ENCODE data around the gene SLC2A10.

Gene SLC2A10

DNA sequence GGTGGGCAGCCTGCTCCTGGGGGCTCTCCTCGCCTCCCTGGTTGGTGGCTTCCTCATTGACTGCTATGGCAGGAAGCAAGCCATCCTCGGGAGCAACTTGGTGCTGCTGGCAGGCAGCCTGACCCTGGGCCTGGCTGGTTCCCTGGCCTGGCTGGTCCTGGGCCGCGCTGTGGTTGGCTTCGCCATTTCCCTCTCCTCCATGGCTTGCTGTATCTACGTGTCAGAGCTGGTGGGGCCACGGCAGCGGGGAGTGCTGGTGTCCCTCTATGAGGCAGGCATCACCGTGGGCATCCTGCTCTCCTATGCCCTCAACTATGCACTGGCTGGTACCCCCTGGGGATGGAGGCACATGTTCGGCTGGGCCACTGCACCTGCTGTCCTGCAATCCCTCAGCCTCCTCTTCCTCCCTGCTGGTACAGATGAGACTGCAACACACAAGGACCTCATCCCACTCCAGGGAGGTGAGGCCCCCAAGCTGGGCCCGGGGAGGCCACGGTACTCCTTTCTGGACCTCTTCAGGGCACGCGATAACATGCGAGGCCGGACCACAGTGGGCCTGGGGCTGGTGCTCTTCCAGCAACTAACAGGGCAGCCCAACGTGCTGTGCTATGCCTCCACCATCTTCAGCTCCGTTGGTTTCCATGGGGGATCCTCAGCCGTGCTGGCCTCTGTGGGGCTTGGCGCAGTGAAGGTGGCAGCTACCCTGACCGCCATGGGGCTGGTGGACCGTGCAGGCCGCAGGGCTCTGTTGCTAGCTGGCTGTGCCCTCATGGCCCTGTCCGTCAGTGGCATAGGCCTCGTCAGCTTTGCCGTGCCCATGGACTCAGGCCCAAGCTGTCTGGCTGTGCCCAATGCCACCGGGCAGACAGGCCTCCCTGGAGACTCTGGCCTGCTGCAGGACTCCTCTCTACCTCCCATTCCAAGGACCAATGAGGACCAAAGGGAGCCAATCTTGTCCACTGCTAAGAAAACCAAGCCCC, 16.0 kb downstream of the SLC2A10 start:
- Histone ChIP-seq H3K4me3 (ENCODE audit: insufficient read depth, low read depth, low read length, poor library complexity, severe bottlenecking) (no peak overlapping the region), H3K27me3 (replicated peaks; ENCODE audit: control insufficient read depth, insufficient read depth, low read length, poor library complexity, severe bottlenecking) (no peaks in the 10 kb centered on the region), H3K36me3 (ENCODE audit: control insufficient read depth, insufficient read depth, low read length) (no peaks in the 10 kb centered on the region), H3K27ac (ENCODE audit: insufficient read depth, low read length, poor library complexity, severe bottlenecking) (no peak overlapping the region), H3K9me3 (ENCODE audit: control insufficient read depth, low read length) (no peaks in the 10 kb centered on the region), H3K4me1 (ENCODE audit: control insufficient read depth, insufficient read depth, low read length, poor library complexity, severe bottlenecking) (no peaks in the 10 kb centered on the region)
- no peak for DNase-seq

DNA sequence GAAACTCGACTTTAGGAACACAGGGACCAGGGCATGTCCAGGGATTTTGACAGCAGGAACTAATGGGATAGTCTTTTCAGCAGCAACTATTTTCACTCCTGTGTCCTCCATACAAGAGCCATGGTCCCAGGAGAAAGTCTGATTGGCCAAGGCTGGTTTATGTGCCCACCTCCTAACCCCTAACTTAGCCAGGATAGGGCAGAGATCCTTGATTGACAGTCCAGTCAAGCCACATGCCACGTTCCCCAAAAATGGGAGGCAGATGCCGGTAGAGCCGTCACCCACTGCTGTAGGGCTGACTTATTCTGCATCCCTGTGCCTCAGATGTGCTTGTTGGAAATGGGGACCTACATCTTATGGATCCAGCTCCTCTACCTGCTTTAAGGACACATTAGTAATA, 22.3 kb downstream of the SLC2A10 start:
- Histone ChIP-seq H3K4me3 (ENCODE audit: insufficient read depth, low read depth, low read length, poor library complexity, severe bottlenecking) (no peak overlapping the region), H3K36me3 (ENCODE audit: control insufficient read depth, insufficient read depth, low read length) (no peaks in the 10 kb centered on the region), H3K27me3 (replicated peaks; ENCODE audit: control insufficient read depth, insufficient read depth, low read length, poor library complexity, severe bottlenecking) (no peaks in the 10 kb centered on the region), H3K4me1 (ENCODE audit: control insufficient read depth, insufficient read depth, low read length, poor library complexity, severe bottlenecking) (no peaks in the 10 kb centered on the region), H3K27ac (ENCODE audit: insufficient read depth, low read length, poor library complexity, severe bottlenecking) (no peak overlapping the region), H3K9me3 (ENCODE audit: control insufficient read depth, low read length) (no peaks in the 10 kb centered on the region)
- no peak for DNase-seq

DNA sequence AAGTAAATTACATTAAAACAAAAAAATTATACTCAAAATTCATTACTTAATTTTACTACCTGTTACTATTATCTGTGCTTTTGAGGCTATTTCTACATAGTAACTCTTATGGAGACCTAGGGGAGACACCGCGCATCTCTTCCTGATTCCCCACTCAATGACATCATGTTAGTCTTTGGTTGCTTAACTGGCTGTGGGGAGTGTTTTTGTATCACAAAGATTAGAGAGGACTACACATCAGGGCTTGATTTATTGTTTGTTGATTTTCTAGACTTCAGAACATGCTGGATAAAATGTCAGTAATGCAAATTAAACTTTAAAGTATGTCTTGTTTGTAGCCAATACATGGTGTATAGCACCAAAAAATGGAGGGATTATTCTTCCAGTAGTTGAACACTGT, 26.0 kb downstream of the SLC2A10 start:
- peaks cover 3% of the 10 kb centered on the region for H3K27me3 ChIP-seq (replicated peaks; ENCODE audit: control insufficient read depth, insufficient read depth, low read length, poor library complexity, severe bottlenecking)
- H3K36me3 ChIP-seq (ENCODE audit: control insufficient read depth, insufficient read depth, low read length): no peaks in the 10 kb centered on the region
- no peak for DNase-seq
- H3K9me3 ChIP-seq (ENCODE audit: control insufficient read depth, low read length): no peaks in the 10 kb centered on the region
- no peaks in the 10 kb centered on the region for H3K4me1 ChIP-seq (ENCODE audit: control insufficient read depth, insufficient read depth, low read length, poor library complexity, severe bottlenecking)
- H3K4me3 ChIP-seq (ENCODE audit: insufficient read depth, low read depth, low read length, poor library complexity, severe bottlenecking): no peak overlapping the region
- no peak overlapping the region for H3K27ac ChIP-seq (ENCODE audit: insufficient read depth, low read length, poor library complexity, severe bottlenecking)

DNA sequence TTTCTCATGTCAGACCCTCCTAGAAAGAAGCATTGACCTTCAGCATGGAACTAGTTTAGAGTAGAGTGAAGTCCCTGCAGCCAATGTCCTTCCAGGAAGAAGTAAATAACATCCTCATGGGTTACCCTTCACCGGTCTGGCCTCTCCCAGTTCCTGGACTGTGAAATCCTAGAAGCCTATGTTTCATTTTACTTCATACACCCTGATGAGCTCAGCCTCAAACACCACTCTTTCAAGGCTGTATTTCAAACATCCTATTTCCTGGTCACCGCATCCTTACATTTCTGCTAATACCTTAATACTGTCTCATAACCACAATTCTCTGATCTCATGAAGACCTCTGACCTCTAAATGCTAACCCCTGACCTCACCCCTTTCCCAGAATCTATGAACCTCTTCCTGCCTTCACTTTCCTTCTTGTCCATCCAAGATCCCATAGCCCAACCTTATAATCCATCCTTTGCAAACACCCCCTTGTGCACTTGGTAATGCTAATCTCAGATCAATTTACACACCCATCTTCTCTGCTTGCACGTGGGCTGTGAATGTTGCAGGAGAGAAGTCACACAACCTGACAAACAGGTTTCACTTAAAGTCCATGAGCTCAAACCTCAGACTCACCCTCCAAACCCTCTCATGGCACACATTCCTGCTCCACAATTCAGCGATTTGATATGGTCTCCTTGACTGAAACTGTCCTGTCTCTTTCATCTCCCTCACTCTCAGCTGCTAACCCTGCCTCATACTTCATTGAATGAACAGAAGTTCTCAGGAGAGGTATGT, 30.2 kb downstream of the SLC2A10 start:
- no peak overlapping the region for H3K4me3 ChIP-seq (ENCODE audit: insufficient read depth, low read depth, low read length, poor library complexity, severe bottlenecking)

DNA sequence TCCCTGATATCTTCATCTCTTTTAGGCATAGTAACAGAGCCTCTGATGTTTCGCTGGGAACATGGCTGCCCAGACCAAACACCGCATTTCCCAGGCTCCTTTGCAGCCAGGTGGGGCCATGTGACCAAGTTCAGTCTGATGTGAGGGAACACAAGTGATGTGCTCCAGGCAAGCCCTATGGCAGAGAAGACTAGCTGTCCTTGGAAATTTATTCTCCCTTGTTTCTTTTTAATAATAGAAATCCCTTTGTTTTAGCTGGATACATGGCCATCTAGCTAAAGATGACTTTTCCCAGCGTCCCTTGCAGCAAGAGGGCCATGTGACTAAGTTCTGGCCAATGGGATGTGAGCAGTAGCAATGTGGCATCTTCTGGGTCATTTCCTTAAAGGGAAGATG, 30.8 kb downstream of the SLC2A10 start:
- Histone ChIP-seq H3K4me1 (ENCODE audit: control insufficient read depth, insufficient read depth, low read length, poor library complexity, severe bottlenecking) (no peaks in the 10 kb centered on the region), H3K4me3 (ENCODE audit: insufficient read depth, low read depth, low read length, poor library complexity, severe bottlenecking) (no peak overlapping the region), H3K9me3 (ENCODE audit: control insufficient read depth, low read length) (no peaks in the 10 kb centered on the region), H3K27me3 (replicated peaks; ENCODE audit: control insufficient read depth, insufficient read depth, low read length, poor library complexity, severe bottlenecking) (peaks cover 7% of the 10 kb centered on the region), H3K36me3 (ENCODE audit: control insufficient read depth, insufficient read depth, low read length) (no peaks in the 10 kb centered on the region), H3K27ac (ENCODE audit: insufficient read depth, low read length, poor library complexity, severe bottlenecking) (no peak overlapping the region)
- DNase-seq: no peak

More for the DNA sequence above, 30.2 kb downstream of the SLC2A10 start:
- H3K9me3 ChIP-seq (ENCODE audit: control insufficient read depth, low read length): no peaks in the 10 kb centered on the region
- H3K36me3 ChIP-seq (ENCODE audit: control insufficient read depth, insufficient read depth, low read length): no peaks in the 10 kb centered on the region
- no peaks in the 10 kb centered on the region for H3K4me1 ChIP-seq (ENCODE audit: control insufficient read depth, insufficient read depth, low read length, poor library complexity, severe bottlenecking)
- H3K27ac ChIP-seq (ENCODE audit: insufficient read depth, low read length, poor library complexity, severe bottlenecking): no peak overlapping the region
- DNase-seq: no peak
- peaks cover 7% of the 10 kb centered on the region for H3K27me3 ChIP-seq (replicated peaks; ENCODE audit: control insufficient read depth, insufficient read depth, low read length, poor library complexity, severe bottlenecking)

DNA sequence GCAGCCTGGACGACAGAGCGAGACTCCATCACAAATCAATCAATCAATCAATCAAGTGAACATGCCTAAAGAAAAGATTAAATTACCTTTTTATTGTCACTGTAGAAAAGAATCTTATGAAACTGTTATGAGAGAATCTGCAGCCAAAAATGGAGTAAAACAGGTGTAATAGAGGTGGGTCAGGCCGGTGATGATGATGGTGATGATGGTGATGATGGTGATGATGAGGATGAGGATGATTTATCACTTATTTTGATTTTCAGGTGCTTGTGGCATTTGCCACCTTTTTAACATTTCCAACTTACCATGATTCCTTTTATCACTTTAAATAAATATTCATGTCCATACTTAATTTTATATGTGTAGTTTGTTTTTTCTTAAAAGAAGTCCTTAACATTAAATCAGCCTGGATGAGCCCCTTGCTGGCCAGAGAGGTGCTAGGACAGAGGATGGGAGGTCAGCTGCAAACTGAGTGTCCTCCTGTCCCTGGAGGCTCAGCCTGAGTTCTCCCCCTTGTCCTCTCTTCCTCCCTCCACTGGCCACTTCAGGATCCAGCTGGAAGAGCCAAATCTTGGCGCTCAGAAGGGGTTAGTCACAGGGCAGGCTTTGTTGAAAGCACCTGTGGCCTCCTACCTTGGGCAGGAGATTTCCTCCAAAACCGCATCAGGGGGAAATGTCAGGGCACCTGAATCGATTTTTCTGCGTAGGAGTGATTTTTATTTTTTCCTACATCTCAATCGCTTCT, 32.6 kb downstream of the SLC2A10 start:
- Histone ChIP-seq H3K9me3 (ENCODE audit: control insufficient read depth, low read length) (no peaks in the 10 kb centered on the region), H3K4me1 (ENCODE audit: control insufficient read depth, insufficient read depth, low read length, poor library complexity, severe bottlenecking) (no peaks in the 10 kb centered on the region), H3K36me3 (ENCODE audit: control insufficient read depth, insufficient read depth, low read length) (no peaks in the 10 kb centered on the region), H3K27me3 (replicated peaks; ENCODE audit: control insufficient read depth, insufficient read depth, low read length, poor library complexity, severe bottlenecking) (peaks cover 6% of the 10 kb centered on the region), H3K27ac (ENCODE audit: insufficient read depth, low read length, poor library complexity, severe bottlenecking) (no peak overlapping the region), H3K4me3 (ENCODE audit: insufficient read depth, low read depth, low read length, poor library complexity, severe bottlenecking) (no peak overlapping the region)
- DNase-seq: no peak

DNA sequence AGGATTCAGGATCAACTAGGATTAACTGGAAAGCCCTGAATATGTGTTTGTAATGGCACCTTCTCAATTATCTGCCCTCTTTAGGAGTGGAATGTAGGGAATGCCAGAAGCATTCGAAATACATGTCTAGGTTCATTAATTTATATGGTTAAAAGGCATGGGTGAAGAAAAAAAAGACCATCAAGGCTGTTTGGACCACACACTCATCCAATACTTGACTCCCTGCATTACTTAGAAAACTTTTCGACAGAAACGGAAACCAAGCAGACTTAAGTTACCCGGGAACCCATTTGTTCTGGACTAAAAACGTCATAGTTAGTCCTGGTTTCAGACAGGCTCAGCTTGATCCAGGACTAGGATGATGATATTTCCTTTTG, 33.2 kb downstream of the SLC2A10 start:
- no peaks in the 10 kb centered on the region for H3K36me3 ChIP-seq (ENCODE audit: control insufficient read depth, insufficient read depth, low read length)
- DNase-seq: no peak

DNA sequence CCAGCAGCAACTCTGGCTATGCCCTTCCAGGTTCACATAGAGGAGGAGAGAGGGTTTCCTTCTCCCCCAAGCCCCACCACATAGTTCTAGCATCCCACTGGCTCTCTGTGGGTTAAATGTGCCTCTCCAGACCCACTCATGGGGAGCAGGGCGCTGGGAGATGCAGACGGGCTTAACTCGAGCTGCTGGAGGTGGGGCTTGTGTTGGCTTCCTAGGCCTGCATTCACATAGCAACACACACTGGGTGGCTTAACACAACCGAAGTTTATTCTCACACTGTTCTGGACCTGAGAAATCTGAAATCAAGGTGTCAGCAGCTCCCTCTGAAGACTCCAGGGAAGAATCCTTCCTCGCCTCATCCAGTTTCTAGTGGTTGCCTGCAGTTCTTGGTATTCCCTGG, 33.6 kb downstream of the SLC2A10 start:
- no peak for DNase-seq
- no peaks in the 10 kb centered on the region for H3K4me1 ChIP-seq (ENCODE audit: control insufficient read depth, insufficient read depth, low read length, poor library complexity, severe bottlenecking)
- H3K4me3 ChIP-seq (ENCODE audit: insufficient read depth, low read depth, low read length, poor library complexity, severe bottlenecking): no peak overlapping the region
- no peak overlapping the region for H3K27ac ChIP-seq (ENCODE audit: insufficient read depth, low read length, poor library complexity, severe bottlenecking)
- no peaks in the 10 kb centered on the region for H3K36me3 ChIP-seq (ENCODE audit: control insufficient read depth, insufficient read depth, low read length)
- H3K27me3 ChIP-seq (replicated peaks; ENCODE audit: control insufficient read depth, insufficient read depth, low read length, poor library complexity, severe bottlenecking): peaks cover 6% of the 10 kb centered on the region
- no peaks in the 10 kb centered on the region for H3K9me3 ChIP-seq (ENCODE audit: control insufficient read depth, low read length)

More for the DNA sequence above, 33.2 kb downstream of the SLC2A10 start:
- no peaks in the 10 kb centered on the region for H3K9me3 ChIP-seq (ENCODE audit: control insufficient read depth, low read length)
- no peak overlapping the region for H3K4me3 ChIP-seq (ENCODE audit: insufficient read depth, low read depth, low read length, poor library complexity, severe bottlenecking)
- H3K27ac ChIP-seq (ENCODE audit: insufficient read depth, low read length, poor library complexity, severe bottlenecking): no peak overlapping the region
- no peaks in the 10 kb centered on the region for H3K4me1 ChIP-seq (ENCODE audit: control insufficient read depth, insufficient read depth, low read length, poor library complexity, severe bottlenecking)
- peaks cover 6% of the 10 kb centered on the region for H3K27me3 ChIP-seq (replicated peaks; ENCODE audit: control insufficient read depth, insufficient read depth, low read length, poor library complexity, severe bottlenecking)

DNA sequence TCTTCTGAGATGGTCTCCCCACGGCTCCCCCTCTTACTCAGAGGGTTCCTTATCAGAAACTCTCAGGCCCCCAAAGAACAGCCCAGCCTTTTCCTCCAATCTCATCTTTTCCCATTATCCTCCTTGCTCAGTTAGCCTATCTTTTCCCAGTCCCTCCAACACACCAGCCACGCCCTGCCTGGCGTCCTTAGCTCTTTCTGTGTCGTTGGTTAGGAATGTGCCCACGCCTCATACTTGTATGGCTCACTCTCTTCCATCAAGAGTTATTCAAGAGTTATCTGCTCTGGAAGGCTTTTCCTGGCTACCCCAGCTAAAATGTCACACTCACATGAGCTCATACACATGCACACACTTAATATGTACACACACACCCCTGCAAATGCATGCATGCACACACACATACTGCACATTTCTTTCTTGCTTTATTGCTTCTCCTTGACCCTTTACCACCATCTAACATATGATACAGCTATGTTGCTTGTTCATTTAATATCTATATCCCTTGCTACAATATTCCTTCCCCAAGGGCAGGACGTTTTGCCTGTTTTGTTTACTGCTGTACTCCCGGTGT, 37.6 kb downstream of the SLC2A10 start:
- H3K9me3 ChIP-seq (ENCODE audit: control insufficient read depth, low read length): no peaks in the 10 kb centered on the region

More for the DNA sequence above, 37.6 kb downstream of the SLC2A10 start:
- Histone ChIP-seq H3K27ac (ENCODE audit: insufficient read depth, low read length, poor library complexity, severe bottlenecking) (no peak overlapping the region), H3K4me1 (ENCODE audit: control insufficient read depth, insufficient read depth, low read length, poor library complexity, severe bottlenecking) (no peaks in the 10 kb centered on the region), H3K36me3 (ENCODE audit: control insufficient read depth, insufficient read depth, low read length) (no peaks in the 10 kb centered on the region), H3K27me3 (replicated peaks; ENCODE audit: control insufficient read depth, insufficient read depth, low read length, poor library complexity, severe bottlenecking) (peaks cover 6% of the 10 kb centered on the region), H3K4me3 (ENCODE audit: insufficient read depth, low read depth, low read length, poor library complexity, severe bottlenecking) (no peak overlapping the region)
- no peak for DNase-seq
